HG02943 (cell line): ENCODE results near the gene KCNC3.

Experiments
- ATAC-seq: cut with Tn5 transposase; IDR thresholded peaks from one replicate; pipeline ENCODE4 v1.9.1; 2021; ENCODE audit warnings: mild to moderate bottlenecking, low read depth, moderate library complexity; ENCODE audit not compliant: unreplicated experiment

The KCNC3 gene

GRCh38 chr19:50328224-50328872 lies 829 bp downstream of the KCNC3 start:
- ATAC-seq: no peak

GRCh38 chr19:50327461-50328223 lies 1.5 kb downstream of the KCNC3 start:
- no peak for ATAC-seq

GRCh38 chr19:50327013-50327412 lies 2.2 kb downstream of the KCNC3 start:
- ATAC-seq: no peak

- ATAC-seq: no peak
Measured at GRCh38 chr19:50326101-50326664, 3.0 kb downstream of the KCNC3 start.

GRCh38 chr19:50325310-50326100 lies 3.7 kb downstream of the KCNC3 start:
- no peak for ATAC-seq

- no peak for ATAC-seq
Measured at GRCh38 chr19:50324331-50324730, 4.8 kb downstream of the KCNC3 start.

GRCh38 chr19:50323782-50324133 lies 5.4 kb downstream of the KCNC3 start:
- no peak for ATAC-seq

GRCh38 chr19:50322931-50323781 lies 6.0 kb downstream of the KCNC3 start:
- ATAC-seq: no peak

- no peak for ATAC-seq
Measured at GRCh38 chr19:50322234-50322633, 6.9 kb downstream of the KCNC3 start.

- ATAC-seq: no peak
Measured at GRCh38 chr19:50321831-50322230, 7.3 kb downstream of the KCNC3 start.

GRCh38 chr19:50320596-50320995 lies 8.6 kb downstream of the KCNC3 start:
- no peak for ATAC-seq

- no peak for ATAC-seq
Measured at GRCh38 chr19:50320051-50320450, 9.1 kb downstream of the KCNC3 start.

GRCh38 chr19:50319156-50319555 lies 10.0 kb downstream of the KCNC3 start:
- no peak for ATAC-seq

- no peak for ATAC-seq
Measured at GRCh38 chr19:50318438-50318837, 10.7 kb downstream of the KCNC3 start.

GRCh38 chr19:50317115-50317514 lies 12.1 kb downstream of the KCNC3 start:
- no peak for ATAC-seq

- ATAC-seq: no peak
Measured at GRCh38 chr19:50315773-50316448, 13.3 kb downstream of the KCNC3 start.

GRCh38 chr19:50314724-50315708 lies 14.2 kb downstream of the KCNC3 start:
- no peak for ATAC-seq

- ATAC-seq: no peak
Measured at GRCh38 chr19:50313812-50314536, 15.2 kb downstream of the KCNC3 start.
